ENCODE results near the gene PEX11B.

Gene PEX11B

GRCh38 chr1:145871994-145872924 lies 46.3 kb downstream of the PEX11B start:
- Histone ChIP-seq H3K27ac (ENCODE audit: low read length) (peak overlapping the region; percentile 87), H3K27me3 (ENCODE audit: control insufficient read depth in 1 of 2, insufficient read depth in 2 of 2, low read length in 2 of 2) (no peaks in the 10 kb centered on the region), H3K36me3 (ENCODE audit: control insufficient read depth in 2 of 2, insufficient read depth in 2 of 2, low read length in 2 of 2) (peaks cover 3 to 8% of the 10 kb centered on the region in 2 donors), H3K4me1 (ENCODE audit: control insufficient read depth, insufficient read depth, low read length) (peaks cover 22% of the 10 kb centered on the region), H3K4me3 (ENCODE audit: low read length in 2 of 2) (peak overlapping the region; percentile 83 to 92), H3K9ac (ENCODE audit: low read length in 2 of 2) (peak overlapping the region; percentile 86 to 87), H3K9me3 (ENCODE audit: control insufficient read depth in 2 of 2, low read length in 2 of 2) (no peaks in the 10 kb centered on the region)

- H3K4me1 ChIP-seq (ENCODE audit: control insufficient read depth, insufficient read depth, low read length) = peaks cover 22% of the 10 kb centered on the region
- H3K36me3 ChIP-seq (ENCODE audit: control insufficient read depth in 2 of 2, insufficient read depth in 2 of 2, low read length in 2 of 2) = peaks cover 9 to 17% of the 10 kb centered on the region in 2 donors
- no peak overlapping the region for H3K9ac ChIP-seq (ENCODE audit: low read length in 2 of 2)
- no peak overlapping the region for H3K4me3 ChIP-seq (ENCODE audit: low read length in 2 of 2)
- H3K27me3 ChIP-seq (ENCODE audit: control insufficient read depth in 1 of 2, insufficient read depth in 2 of 2, low read length in 2 of 2) = no peaks in the 10 kb centered on the region
- no peak overlapping the region for H3K27ac ChIP-seq (ENCODE audit: low read length)
- no peaks in the 10 kb centered on the region for H3K9me3 ChIP-seq (ENCODE audit: control insufficient read depth in 2 of 2, low read length in 2 of 2)
These were observed 50.3 kb downstream of the PEX11B start for GRCh38 chr1:145868232-145868631.

DNA sequence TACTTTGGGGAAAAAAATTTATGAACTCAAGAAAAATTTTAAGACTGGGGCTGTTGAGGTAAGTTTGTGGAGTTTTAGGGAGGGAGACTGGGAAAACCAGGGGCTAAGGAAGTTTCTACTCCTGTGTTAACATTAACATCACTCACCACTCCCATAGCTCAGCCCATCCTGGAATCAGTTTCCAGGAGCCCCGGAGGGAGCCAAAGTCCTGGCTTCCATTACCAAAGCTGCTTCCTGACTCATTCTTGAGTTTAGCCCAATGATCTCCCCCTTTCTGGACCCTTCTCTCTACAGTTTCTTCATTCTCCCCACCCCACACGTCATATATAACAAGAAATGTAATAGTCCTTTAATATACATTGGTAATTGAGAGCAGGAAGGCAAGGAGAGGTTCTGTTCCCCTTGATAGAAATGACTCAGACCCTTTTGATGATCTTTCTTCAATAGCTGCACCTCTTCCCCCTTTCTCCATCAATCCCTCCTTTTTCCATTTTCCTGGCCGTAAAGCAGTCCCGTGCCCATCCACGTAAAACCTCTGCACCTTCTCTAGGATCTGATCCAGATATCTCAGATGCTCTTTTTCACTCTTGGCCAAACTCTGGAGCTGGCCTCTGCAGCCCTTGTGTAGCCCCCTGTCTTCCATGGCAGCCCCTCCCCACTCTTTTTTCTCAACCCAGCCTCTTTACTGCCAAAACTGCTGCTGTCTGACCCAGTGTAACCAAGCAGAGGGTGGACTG lies 55.1 kb downstream of the PEX11B start:
- Histone ChIP-seq H3K4me1 (ENCODE audit: control insufficient read depth, insufficient read depth, low read length) (peaks cover 7% of the 10 kb centered on the region), H3K36me3 (ENCODE audit: control insufficient read depth in 2 of 2, insufficient read depth in 2 of 2, low read length in 2 of 2) (peaks cover 9 to 17% of the 10 kb centered on the region in 2 donors), H3K27ac (ENCODE audit: low read length) (no peak overlapping the region), H3K9ac (ENCODE audit: low read length in 2 of 2) (no peak overlapping the region), H3K4me3 (ENCODE audit: low read length in 2 of 2) (no peak overlapping the region), H3K27me3 (ENCODE audit: control insufficient read depth in 1 of 2, insufficient read depth in 2 of 2, low read length in 2 of 2) (no peaks in the 10 kb centered on the region), H3K9me3 (ENCODE audit: control insufficient read depth in 2 of 2, low read length in 2 of 2) (no peaks in the 10 kb centered on the region)
